GM18499 (cell line): ENCODE data around the gene EIF5.

ENCODE experiments used
- ATAC-seq: cut with Tn5 transposase; IDR thresholded peaks from one replicate; pipeline ENCODE4 v1.9.1; 2021; ENCODE audit warnings: moderate number of reproducible peaks; ENCODE audit not compliant: insufficient read depth, unreplicated experiment

Gene EIF5

GRCh38 chr14:103390605-103391004 is 56.6 kb downstream of the EIF5 start:
- ATAC-seq, result no peak

GRCh38 chr14:103391048-103391447 is 57.0 kb downstream of the EIF5 start:
- no peak for ATAC-seq

GRCh38 chr14:103392106-103392505 is 58.1 kb downstream of the EIF5 start:
- no peak for ATAC-seq

GRCh38 chr14:103392572-103392971 is 58.5 kb downstream of the EIF5 start:
- no peak for ATAC-seq

GRCh38 chr14:103393070-103393469 is 59.0 kb downstream of the EIF5 start:
- ATAC-seq, result no peak

GRCh38 chr14:103393676-103394626 is 59.9 kb downstream of the EIF5 start:
- no peak for ATAC-seq
